Measurements from ENCODE around the gene COL16A1. TPM values are rescaled to one million over a fixed set of nuclear protein-coding genes. Genes with fewer than 3 reads are reported as not detected.
A peak's percentile ranks its signal among the peaks of the same experiment; 100 is the strongest.

COL16A1 gene
- polyA plus RNA-seq, 3 donors: 0.13 TPM; not detected in 2

- 84% methylated on average over 13 of the region's 15 CpGs for WGBS (ENCODE audit: insufficient coverage)
- peaks cover 30 to 43% (median 36%) of the 10 kb centered on the region in 3 donors for H3K27me3 Mint-ChIP-seq (ENCODE audit: low read depth in 3 of 3)
- H3K4me1 Mint-ChIP-seq: peaks cover 20% of the 10 kb centered on the region
- Histone ChIP-seq H2AFZ (ENCODE audit: insufficient read depth, low read depth, low read length, poor library complexity, severe bottlenecking) (no peak overlapping the region), H3K36me3 (replicated peaks in 1 of 2; ENCODE audit: control insufficient read depth in 1 of 2, insufficient read depth in 2 of 2, low read length in 2 of 2) (no peaks in the 10 kb centered on the region), H3K79me2 (ENCODE audit: insufficient read depth, low read length) (no peaks in the 10 kb centered on the region), H3K4me3 (replicated peaks in 1 of 3; ENCODE audit: low read depth in 2 of 3, low read length in 3 of 3) (no peak overlapping the region), H3K9me3 (replicated peaks in 1 of 2; ENCODE audit: control insufficient read depth in 1 of 2, insufficient read depth in 1 of 2, low read length in 2 of 2) (no peaks in the 10 kb centered on the region), H3K27me3 (ENCODE audit: control insufficient read depth in 2 of 2, insufficient read depth in 2 of 2, low read length in 2 of 2) (peaks cover 9 to 37% of the 10 kb centered on the region in 2 donors), H3K4me1 (ENCODE audit: control insufficient read depth in 1 of 2, insufficient read depth in 2 of 2, low read length in 2 of 2) (peaks cover 0 to 6% of the 10 kb centered on the region in 2 donors), H3K27ac (ENCODE audit: low read depth in 1 of 2, low read length in 2 of 2) (no peak overlapping the region), H3K9ac (ENCODE audit: insufficient read depth, low read length, poor library complexity, severe bottlenecking) (no peak overlapping the region), H4K20me1 (ENCODE audit: insufficient read depth, low read length) (no peaks in the 10 kb centered on the region), H3K4me2 (replicated peaks; ENCODE audit: extremely low read depth, low read length, poor library complexity, severe bottlenecking) (no peak overlapping the region)
- H3K9me3 Mint-ChIP-seq: peaks cover 0 to 3% (median 0%) of the 10 kb centered on the region in 7 donors
- no peak for TF ChIP-seq CTCF (IDR thresholded peaks at IDR 0.05)
- H3K4me3 Mint-ChIP-seq: no peak overlapping the region
- no peak overlapping the region for H3K27ac Mint-ChIP-seq
- intact Hi-C loops (cut with micrococcal nuclease): no loop called here
- no peaks in the 10 kb centered on the region for H3K36me3 Mint-ChIP-seq
- no peak for DNase-seq
These were observed 2.7 kb upstream of the COL16A1 start for GRCh38 chr1:31706384-31707058.

- Mint-ChIP-seq H3K4me3 (peak overlapping the region in 1 of 2 donors; percentile 59), H3K36me3 (no peaks in the 10 kb centered on the region), H3K27me3 (ENCODE audit: low read depth in 3 of 3) (peaks cover 29 to 43% (median 37%) of the 10 kb centered on the region in 3 donors), H3K9me3 (peaks cover 0 to 5% (median 0%) of the 10 kb centered on the region in 7 donors), H3K4me1 (peaks cover 25% of the 10 kb centered on the region), H3K27ac (no peak overlapping the region)
- peak in 1 of 3 donors; percentile 55 for DNase-seq
- no peak overlapping the region for H3K4me2 ChIP-seq (replicated peaks; ENCODE audit: extremely low read depth, low read length, poor library complexity, severe bottlenecking)
- H3K79me2 ChIP-seq (ENCODE audit: insufficient read depth, low read length): no peaks in the 10 kb centered on the region
- H3K4me1 ChIP-seq (ENCODE audit: control insufficient read depth in 1 of 2, insufficient read depth in 2 of 2, low read length in 2 of 2): peaks cover 0 to 6% of the 10 kb centered on the region in 2 donors
- H3K27me3 ChIP-seq (ENCODE audit: control insufficient read depth in 2 of 2, insufficient read depth in 2 of 2, low read length in 2 of 2): peaks cover 9 to 37% of the 10 kb centered on the region in 2 donors
- no peak overlapping the region for H2AFZ ChIP-seq (ENCODE audit: insufficient read depth, low read depth, low read length, poor library complexity, severe bottlenecking)
- 17% methylated on average over 20 of the region's 23 CpGs for WGBS (ENCODE audit: insufficient coverage)
- H3K36me3 ChIP-seq (replicated peaks in 1 of 2; ENCODE audit: control insufficient read depth in 1 of 2, insufficient read depth in 2 of 2, low read length in 2 of 2): no peaks in the 10 kb centered on the region
- no peak overlapping the region for H3K4me3 ChIP-seq (replicated peaks in 1 of 3; ENCODE audit: low read depth in 2 of 3, low read length in 3 of 3)
- H3K27ac ChIP-seq (ENCODE audit: low read depth in 1 of 2, low read length in 2 of 2): no peak overlapping the region
- no peak overlapping the region for H3K9ac ChIP-seq (ENCODE audit: insufficient read depth, low read length, poor library complexity, severe bottlenecking)
- intact Hi-C loops (cut with micrococcal nuclease): no loop called here
- H3K9me3 ChIP-seq (replicated peaks in 1 of 2; ENCODE audit: control insufficient read depth in 1 of 2, insufficient read depth in 1 of 2, low read length in 2 of 2): no peaks in the 10 kb centered on the region
- no peak for TF ChIP-seq CTCF (IDR thresholded peaks at IDR 0.05)
- no peaks in the 10 kb centered on the region for H4K20me1 ChIP-seq (ENCODE audit: insufficient read depth, low read length)
These were observed 1.5 kb upstream of the COL16A1 start for GRCh38 chr1:31705080-31705866.

Measured in CD14-positive monocyte (primary cell).